Hematopoietic multipotent progenitor cell treated with erythropoietin and hydrocortisone succinate and interleukin-3 and kit ligand, for 6 days (in vitro differentiated cells): ENCODE results near the gene CCDC12.
"Not testable (repeated sequence)": the region's sequence is repeated elsewhere in the genome, so short reads cannot be mapped to it uniquely, and the experiment has no call there.

Experiments
- DNase-seq: peaks from one replicate; pipeline ENCODE4 v3.0.0-alpha.2; 2015

Gene CCDC12

DNA sequence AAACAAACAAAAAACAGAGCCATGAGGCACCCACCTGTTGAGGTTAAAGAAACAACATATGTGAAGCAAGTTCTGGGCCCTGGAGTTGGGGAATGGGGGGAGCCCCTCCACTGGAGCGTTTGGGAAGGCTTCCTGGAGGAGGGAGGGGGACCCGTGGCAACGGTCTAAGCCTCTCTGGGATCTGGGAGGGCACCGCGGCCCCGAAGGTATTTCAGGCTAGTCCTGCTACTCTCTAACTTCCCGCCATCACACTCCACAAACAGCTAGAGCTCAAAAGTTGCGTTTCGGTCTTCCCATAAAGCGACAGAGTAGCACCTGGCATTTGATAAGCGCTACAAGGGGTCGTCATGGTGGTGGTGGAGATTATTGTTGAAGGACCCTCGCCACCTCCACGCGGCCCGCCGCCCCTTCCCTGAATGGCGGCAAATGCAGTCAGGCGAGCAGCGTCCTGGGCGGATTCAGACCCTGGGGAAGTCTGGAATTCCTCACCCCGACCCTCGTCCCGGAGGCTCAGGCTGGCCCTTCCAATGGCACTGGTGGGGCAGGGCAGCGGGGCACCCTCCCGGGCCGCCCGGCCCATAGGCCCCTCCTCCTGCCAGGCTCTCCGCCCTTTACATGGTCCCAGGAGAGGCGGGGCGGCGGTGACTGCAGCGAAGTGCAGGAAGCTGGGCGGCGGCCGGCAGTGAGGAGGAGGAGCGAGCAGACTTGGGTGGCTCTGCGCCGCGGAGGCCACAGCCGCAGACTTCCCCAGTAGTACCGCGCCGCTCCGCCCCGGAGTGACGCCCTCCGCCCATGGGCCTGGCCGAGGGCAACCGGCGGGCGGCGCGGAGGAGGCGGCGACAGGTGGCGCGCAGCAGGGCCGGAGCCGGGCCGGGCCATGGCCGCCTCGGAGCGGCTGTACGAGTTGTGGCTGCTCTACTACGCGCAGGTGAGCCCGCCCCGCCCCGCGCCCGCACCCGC lies 2.7 kb upstream of the CCDC12 start, which contains the start of gene NBEAL2:
TSS of gene NBEAL2 (plus strand) at position 682 of the 960 bp plus-strand sequence. CDS start at position 878, 196 bp downstream.
- DNase-seq: peak; percentile 99

DNA sequence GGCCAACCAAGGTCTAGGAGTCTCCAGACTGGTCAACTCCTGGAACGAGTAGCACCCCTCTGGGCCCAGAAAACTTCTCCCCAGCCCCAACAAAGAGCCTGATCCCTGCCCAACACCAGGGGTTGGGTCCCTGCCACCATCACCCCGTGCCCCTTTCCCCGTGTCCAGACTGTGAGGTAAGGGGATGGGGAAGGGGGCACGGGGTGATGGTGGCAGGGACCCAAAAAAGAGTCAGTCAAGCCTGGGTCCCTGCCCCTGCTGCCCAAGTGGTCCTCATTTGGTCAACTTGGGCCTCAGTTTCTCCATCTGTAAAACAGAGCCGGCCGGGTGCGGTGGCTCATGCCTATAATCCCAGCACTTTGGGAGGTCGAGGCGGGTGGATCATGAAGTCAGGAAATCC lies 1.8 kb upstream of the CCDC12 start:
- no peak for DNase-seq

DNA sequence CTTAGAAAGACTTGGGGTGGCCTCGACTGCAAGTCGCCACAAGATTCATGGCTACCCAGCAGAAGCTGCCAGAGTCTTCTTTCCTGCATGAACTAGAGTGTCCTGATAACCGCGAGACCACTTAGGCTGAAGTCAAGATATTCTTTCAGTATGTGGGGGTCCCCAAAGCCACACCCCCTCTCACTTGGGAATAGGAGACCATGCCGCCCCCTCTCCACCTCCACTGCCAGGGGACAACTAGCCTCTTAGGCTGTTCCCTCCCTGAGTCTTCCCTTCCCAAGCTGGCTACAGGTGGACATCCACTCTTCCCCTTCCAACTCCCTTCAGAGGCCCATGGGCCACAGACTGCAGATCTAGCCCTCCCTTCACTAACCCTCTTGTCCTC lies 1.3 kb upstream of the CCDC12 start:
- no peak for DNase-seq

DNA sequence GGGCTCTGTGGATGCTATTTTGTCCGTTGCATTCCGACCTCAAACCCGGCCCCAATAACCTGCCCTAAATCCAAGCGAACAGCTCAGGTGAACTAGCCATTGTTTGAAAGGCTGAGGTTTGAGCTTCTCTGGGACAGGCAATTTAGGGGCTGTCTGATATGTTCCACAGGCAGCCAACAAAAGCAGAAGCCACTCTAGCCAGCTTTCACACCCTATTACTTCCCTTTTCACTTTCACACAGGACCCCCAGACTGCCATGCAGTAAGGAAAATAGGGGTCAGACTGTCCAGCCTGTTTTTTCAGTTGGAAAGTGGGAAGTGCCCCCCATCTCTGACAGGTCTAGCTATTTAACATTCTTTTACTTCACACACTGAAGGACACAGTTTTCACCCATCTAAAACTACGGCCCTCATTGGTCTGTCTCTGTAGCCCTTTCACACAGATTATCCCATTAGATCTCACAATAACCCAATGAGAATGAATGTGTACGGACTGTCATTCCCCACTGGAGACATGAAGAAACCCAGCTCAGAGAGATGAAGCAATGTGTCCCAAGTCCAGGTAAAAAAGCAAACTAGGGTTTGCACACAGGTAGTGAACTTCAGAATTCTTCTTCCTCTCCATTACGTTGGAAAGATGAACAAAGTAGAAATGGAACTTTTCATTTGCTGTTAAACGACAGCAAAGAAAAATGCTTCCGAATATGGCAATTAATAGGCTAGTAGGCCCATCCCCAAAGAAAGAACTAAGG lies 1.9 kb downstream of the CCDC12 start:
- no peak for DNase-seq

DNA sequence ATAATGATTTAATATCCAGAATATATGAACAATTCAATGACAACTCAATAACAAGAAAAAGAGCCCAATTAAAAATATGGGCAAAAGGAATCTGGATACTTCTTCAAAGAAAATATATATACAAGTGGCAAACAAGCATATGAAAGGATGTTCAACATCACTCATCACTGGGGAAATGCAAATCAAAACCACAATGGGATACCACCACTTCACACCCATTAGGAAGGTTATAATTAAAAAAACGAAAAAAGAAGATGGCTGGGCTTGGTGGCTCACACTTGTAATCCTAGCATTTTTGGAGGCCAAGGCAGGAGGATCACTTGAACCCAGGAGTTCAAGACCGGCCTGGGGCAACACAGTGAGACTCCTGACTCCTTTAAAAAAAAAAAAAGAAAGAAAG lies 4.1 kb downstream of the CCDC12 start:
- DNase-seq: no peak

DNA sequence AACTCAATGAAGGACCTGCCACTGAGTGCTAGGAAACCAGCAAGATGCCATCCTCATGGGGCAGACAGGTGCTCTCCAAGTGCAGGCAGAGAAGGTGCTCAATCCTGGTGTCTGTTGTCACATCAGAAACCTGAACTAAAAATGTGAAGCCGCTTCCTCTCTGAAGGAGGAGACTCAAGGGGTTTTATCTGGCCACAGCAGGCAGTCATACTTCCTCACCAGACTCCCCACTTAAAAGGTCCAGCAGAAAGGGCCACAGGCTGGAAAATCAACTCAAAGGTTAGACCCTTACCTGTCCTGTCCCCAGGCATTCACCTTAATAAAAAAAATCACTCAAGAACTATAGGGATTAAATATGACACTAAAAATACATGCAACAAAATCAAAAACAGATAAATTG lies 4.8 kb downstream of the CCDC12 start:
- DNase-seq: peak; percentile 80

DNA sequence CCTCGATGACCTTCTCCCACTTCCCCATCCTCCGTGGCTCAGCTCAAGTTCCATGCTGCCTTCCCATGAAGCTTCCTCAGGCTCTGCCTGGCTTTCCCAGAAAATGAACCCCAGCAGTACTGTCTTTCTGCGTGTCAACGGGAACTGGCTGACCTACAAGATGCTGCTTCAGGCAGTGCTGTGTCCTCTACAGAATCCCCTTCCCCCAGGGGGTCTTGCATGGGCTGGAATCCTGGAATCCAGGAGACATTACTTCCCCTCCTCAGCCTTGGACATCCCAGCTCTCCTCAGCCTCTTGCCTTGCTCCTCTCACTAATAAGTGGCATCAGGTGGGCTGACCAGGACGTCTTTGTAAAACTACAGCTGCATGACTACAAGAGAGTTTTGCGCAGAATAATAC lies 5.4 kb downstream of the CCDC12 start:
- DNase-seq: no peak

DNA sequence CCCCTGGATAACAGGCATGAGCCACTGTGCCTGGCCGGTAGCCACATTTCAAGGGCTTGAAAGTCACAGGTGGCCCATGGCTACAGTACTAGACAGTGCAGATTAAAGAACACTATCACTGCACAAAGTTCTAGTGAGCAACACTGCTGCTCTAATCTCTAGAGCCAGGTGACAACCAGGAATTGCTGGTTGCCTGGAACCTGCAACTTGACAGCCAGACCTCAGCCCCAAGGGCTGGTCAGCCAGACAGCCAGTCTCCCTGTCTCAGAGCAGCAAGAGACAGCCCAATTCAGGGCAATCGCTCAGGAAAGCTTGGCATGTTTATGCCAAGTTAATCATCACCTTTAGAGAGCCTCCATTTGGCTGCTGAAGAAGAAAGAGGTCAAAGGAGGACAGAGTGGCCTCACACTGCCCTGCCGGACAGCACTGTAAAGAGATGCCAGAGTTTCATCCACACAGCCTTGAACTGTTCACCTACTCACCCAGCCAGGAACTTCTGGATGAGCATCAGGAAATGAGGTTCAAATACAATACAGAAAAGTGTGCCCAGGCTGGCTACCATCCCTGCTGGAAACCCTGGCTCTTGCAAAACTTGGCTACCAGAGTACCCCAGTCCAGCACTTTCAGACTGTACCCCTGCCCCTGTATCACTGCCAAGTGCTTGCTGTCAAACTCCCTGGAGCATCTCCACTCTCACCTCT lies 6.0 kb downstream of the CCDC12 start:
- peak; percentile 37 for DNase-seq

DNA sequence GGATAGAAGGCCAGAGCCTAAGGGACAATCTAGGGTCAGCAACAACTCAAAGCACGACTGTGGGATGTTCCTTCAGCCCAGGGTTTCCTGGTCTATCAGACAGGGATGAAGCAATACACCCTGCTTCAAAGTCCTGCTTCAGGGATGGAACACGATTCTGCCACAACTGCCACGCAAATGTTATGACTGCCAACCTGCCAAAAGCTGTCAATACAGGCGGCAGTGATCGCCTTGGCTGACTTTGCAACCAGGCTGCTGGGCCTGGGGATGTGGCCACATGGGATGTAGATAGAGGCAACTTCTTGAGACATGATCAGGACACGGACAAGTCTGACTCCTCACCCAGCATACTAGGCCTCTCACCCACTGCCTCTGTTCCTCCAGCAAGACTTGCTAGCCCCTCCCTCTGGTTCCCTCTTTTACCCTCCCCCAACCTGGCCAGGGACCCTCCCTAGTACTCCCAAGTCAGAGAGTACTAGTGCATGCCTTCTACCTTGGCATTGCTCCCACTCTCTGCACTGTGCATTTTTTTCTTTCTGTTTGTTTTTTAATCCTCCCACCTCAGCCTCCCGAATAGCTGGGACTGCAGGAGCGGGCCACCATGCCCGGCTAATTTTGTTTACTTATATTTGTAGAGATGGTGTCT lies 7.6 kb downstream of the CCDC12 start:
- no peak for DNase-seq

DNA sequence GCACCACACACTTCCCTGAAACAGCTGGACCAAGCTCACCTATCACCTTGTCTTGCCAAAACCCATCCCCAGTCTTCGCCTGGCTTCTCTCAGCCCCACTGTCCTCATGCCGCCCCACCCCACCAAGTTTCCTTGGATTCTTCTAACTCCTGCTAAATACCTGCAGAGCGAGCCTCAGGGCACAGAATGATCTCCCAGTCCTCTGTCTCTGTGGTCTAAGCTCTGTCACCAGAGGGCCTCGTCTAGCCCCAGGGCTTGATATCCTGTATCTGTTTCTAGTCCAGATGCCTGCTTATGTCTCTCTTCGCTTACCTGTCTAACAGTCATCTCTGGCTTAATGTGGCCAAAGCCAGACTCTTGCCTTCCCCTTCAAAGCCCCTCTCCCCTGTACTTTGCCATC lies 9.7 kb downstream of the CCDC12 start:
- DNase-seq: no peak

DNA sequence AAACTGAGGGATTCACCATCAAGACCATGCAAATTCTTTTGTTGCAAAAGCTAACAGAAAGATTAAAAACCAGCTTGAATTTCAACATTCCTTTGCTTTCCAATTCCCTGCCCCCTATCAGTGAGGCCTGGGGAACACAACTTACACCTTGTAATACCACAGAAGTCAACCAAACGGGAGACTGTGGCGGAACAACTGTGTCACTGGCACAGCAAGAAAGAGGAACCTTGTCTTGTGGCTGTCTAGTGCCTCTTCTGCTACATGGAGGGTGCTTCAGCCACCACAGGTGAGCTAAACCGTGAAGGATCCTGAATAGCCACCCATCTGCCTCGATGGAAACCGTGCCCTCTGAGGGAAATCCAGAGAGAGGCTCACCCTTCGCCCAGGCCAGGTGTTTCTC lies 11.4 kb downstream of the CCDC12 start:
- DNase-seq: peak; percentile 75

DNA sequence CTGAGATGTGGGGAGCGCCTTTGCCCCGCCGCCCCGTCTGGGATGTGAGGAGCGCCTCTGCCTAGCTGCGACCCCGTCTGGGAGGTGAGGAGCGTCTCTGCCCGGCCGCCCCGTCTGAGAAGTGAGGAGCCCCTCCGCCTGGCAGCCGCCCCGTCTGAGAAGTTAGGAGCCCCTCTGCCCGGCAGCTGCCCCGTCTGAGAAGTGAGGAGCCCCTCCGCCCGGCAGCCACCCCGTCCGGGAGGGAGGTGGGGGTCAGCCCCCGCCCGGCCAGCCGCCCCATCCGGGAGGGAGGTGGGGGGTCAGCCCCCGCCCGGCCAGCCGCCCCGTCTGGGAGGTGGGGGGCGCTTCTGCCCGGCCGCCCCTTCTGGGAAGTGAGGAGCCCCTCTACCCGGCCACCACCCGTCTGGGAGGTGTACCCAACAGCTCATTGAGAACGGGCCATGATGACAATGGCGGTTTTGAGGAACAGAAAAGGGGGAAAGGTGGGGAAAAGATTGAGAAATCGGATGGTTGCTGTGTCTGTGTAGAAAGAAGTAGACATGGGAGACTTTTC lies 12.4 kb downstream of the CCDC12 start:
- DNase-seq: not testable (repeated sequence)

DNA sequence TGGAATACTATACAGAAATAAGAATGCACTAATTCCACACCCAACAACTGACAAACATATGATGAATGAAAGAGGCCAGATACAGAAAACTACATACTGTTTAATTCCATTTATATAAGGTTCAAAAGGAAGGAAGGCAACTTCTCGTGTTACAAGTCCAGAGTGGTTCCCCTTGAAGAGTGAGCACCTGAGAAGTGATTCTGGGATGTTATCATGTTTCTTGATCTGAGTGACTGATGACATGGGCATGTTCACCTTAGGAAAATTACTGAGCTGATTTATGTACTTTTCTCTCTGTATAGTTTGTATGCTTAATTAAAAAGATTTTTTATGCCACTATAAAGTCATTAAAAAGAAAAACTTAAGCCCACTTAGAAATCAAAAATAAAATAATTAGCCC lies 13.6 kb downstream of the CCDC12 start:
- DNase-seq: no peak

DNA sequence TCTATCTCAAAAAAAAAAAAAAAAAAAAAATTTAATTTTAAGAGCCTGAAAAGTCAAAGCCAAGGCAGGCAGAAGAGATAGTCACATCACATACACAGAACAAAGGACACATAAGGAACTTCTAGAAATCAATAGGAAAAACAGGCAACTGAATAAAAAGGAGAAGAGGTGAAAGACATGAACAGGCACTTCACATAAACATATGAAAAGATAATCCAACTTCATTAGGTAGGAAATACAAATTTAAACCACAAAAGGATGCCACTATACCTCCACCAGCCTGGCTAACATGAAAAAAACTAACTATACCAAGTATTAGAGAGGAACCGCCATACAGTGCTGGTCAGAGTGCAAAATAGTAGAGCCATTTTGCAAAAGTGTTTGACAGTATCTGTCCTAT lies 14.1 kb downstream of the CCDC12 start:
- no peak for DNase-seq

DNA sequence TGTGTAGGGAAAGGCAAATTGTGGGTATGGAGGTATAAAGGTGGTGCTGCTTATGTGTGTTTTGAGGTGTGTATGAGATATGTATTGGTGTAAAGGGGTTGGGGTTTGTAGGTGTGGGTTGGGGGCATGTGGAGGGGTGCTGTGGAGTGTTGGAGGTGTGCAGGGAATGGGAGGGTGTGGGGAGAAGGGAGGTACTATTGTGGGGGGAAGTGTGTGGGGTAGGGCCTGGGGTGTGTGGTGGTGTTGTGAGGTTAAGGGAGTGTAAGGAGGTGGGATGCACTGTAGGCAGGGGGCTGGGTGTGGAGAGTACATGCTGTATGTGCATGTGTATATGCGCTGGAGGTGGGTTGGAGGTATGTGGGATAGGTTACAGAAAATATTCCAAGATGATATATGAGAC lies 15.7 kb downstream of the CCDC12 start:
- DNase-seq: no peak

DNA sequence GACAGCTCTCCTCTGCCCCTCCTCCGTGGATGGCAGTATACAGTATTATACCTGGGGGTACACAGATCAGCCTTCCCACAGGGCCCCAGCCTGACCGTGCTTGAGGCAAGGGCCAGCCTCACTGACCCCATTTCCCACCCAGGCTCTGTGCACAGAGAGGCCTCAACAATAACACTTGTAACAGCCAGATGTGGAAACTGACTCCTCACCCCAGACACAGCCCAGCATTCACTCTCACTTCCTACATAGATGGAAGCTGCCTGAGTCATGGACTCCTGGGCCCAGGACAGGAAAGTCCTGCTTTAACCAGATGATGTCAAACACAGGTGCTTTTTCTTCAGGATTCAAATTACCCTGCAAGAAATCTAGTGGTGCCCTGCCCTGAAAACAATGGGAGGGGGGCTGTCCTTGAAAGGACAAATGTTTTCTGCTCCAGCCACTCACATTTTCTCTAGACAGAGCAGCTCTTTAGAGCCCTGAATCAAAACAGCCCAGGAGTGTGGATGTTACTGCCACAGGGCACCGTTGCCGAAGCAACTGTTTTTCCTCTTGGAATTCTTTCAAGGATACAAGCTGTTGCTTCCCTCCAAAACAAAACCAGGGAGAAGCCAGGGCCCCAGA lies 16.4 kb downstream of the CCDC12 start:
- no peak for DNase-seq

DNA sequence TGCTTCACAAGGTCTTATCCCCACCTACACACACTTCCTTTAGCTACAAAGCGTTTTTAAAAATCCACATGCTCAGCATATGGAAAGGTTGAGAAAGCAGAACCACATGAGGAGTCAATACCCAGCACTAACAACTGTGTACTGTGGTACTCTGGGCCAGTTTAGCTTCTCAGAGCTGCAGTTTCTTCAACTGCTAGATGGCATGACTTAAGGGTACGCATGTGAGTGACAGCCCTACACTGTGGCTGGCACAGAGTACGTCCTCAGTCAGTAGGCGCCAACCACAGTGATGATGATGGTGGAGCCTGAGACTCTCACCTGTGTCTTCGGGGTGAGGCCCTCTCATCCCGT lies 17.4 kb downstream of the CCDC12 start:
- peak; percentile 41 for DNase-seq

DNA sequence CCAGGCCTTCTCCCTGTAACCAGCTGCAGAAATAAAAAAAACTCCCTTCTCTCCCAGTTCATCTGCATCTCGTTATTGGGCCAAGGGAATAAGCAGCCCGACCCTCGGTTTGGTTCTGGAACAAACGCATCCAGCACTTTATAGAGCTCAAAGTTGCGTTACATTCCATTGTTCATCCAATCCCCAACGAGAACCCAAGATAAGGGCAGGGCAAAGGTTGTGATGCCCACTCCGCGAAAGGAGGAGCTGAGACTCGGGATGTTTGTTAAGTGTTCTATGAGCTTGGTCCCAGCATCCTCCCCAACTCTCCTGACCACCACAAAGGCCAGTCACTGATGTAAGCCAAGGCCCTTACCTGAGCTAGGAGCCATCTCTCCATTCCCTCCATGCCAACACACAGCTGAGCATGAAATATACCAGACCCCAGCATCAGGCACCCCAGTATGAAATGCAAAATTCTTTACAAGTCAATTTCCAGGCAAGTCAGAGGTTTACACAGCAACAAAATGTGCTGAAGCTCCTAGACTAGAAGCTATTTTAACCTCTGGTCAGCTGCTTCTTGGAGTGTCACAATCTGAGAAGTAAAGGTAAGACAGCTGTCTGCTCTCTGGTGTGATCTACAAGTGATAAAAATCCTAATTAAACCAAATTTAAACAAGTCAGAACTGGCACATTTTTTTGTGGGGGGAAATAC lies 17.9 kb downstream of the CCDC12 start:
- DNase-seq: no peak

DNA sequence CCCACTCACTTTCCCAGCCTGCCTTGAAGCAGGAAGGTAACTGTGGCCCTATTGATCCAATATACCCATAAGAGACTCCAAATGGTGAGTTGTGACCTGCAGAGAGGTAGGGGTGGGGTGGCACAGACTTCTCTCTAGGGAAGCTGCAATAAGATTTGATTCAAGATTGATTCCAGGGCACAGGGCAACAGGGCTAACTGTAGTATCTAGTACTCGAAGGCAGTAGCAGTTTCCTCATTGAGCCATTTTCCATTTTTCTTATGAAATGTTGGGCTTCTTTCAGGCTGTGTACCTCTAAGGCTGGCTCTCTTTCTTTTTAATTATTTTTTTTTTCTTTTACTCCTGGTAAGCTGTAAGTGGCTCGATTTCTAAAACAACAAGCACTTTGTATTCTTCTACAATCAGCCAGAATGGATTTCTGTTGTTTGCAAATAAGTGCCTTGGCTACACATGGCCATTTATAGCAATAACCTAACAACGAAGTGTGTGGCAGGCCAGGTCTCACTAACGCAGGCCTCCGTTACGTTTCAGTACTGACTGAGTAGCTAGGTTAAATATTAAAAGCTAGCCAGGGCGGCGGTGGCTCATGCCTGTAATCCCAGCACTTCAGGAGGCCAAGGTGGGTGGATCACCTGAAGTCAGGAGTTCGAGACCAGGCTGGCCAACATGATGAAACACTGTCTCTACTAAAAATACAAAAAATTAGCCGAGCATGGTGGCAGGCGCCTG lies 19.3 kb downstream of the CCDC12 start:
- DNase-seq: no peak

DNA sequence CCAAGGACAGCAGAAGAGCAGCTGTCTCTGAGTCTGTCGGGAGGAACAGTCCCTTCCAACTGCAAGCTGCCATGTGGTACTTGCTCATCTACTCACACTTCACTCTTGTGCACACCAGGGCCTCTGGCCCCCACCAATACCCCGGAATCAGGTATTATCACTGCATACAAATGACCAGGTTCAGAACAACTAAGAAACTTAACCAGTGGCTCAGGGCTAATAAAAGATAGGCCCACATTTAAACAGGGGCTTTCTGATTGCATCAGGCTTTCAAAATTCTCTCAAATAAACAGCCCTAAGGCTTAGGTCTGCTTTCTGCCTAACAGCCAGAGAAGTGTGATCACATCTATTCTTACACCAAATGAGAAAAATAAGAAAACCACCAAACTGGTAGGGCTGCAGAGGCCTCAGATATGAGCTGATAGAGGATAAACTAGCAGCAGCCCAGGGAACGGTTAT lies 20.7 kb downstream of the CCDC12 start:
- DNase-seq: peak; percentile 61

DNA sequence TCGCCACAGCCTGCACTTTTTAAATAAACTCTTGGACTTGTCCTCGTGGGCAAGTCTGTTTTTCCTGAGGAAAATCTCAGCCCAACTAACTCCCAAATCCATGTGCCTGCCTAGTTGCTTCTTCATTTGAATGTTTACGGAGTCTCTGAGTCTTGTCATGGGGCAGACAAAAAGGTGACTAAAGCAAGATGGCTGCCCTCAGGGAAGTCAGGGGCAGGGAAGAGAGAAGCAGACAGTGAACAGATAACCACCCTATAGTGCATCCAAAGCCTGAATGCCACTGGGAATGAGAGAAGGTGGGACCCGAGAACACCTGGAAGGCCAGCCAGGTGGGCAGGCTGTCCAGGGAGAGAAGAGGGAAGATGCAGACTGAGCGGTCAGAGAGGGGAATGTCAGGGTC lies 21.4 kb downstream of the CCDC12 start:
- no peak for DNase-seq
